HEK293 (cell line): ENCODE data around the gene EEF2KMT.
"Not testable (repeated sequence)": the region's sequence is repeated elsewhere in the genome, so short reads cannot be mapped to it uniquely, and the experiment has no call there.

Source experiments
- CTCF ChIA-PET: fragments of 350-600 bp; formaldehyde crosslinking; extraction: SDS; loops from one replicate; lab custom pipeline; 2021; ENCODE audit warnings: antibody characterized with exemption; lab: Yijun Ruan, JAX
- POLR2A ChIA-PET: fragments of 300-600 bp; formaldehyde crosslinking; extraction: SDS; loops from one replicate; lab custom pipeline; 2020; ENCODE audit warnings: antibody characterized with exemption, inconsistent platforms; lab: Yijun Ruan, JAX
- H3K27ac ChIP-seq: fragments of 200-500 bp; sonication (Bioruptor generic); 2 replicates; pipeline ENCODE4 v1.5.1; 2014; ENCODE audit warnings: low read depth, low read length, control low read depth, inconsistent platforms; ENCODE audit errors: extremely low read depth
- H3K36me3 ChIP-seq, 2 experiments: fragments of 200-500 bp in 1 of 2; sonication (Bioruptor generic) in 1 of 2; 1 replicate in 1 of 2; 2 replicates in 1 of 2; pipeline ENCODE4 v1.5.1; 2014 to 2017; ENCODE audit warnings: inconsistent platforms in 2 of 2, low read length in 2 of 2; ENCODE audit not compliant: control insufficient read depth in 2 of 2, insufficient read depth in 1 of 2
- H3K4me1 ChIP-seq: fragments of 200-500 bp; sonication (Bioruptor generic); 2 replicates; pipeline ENCODE4 v1.5.1; 2014; ENCODE audit warnings: mild to moderate bottlenecking, low read length, inconsistent platforms; ENCODE audit not compliant: control insufficient read depth, insufficient read depth
- H3K4me3 ChIP-seq: 2 replicates; pipeline ENCODE4 v1.5.1; 2011; ENCODE audit warnings: low read depth, mild to moderate bottlenecking, control low read depth, low read length, moderate library complexity
- H3K9me3 ChIP-seq: fragments of 200-500 bp; sonication (Bioruptor generic); 2 replicates; pipeline ENCODE4 v1.5.1; 2014; ENCODE audit warnings: low read depth, low read length, inconsistent platforms; ENCODE audit not compliant: control insufficient read depth, insufficient read depth
- BCL11B ChIP-seq: fragments of 450-650 bp; formaldehyde crosslinking; IDR thresholded peaks from 2 replicates; pipeline ENCODE4 v1.5.1; 2016; ENCODE audit warnings: low read depth, missing biosample characterization, missing genetic modification characterization
- CTCF ChIP-seq: fragments of 450-650 bp; formaldehyde crosslinking; IDR thresholded peaks from 2 replicates; pipeline ENCODE4 v1.5.1; 2016; ENCODE audit warnings: missing biosample characterization, missing genetic modification characterization
- EGR2 ChIP-seq: fragments of 450-650 bp; formaldehyde crosslinking; IDR thresholded peaks from 2 replicates; pipeline ENCODE4 v1.5.1; 2016; ENCODE audit warnings: low read depth, missing biosample characterization, missing genetic modification characterization
- GLIS1 ChIP-seq: fragments of 450-650 bp; formaldehyde crosslinking; IDR thresholded peaks from 2 replicates; pipeline ENCODE4 v1.5.1; 2016; ENCODE audit warnings: missing biosample characterization, missing genetic modification characterization
- GLIS2 ChIP-seq: fragments of 450-650 bp; formaldehyde crosslinking; IDR thresholded peaks from 2 replicates; pipeline ENCODE4 v1.5.1; 2016; ENCODE audit warnings: missing biosample characterization, missing genetic modification characterization
- HIC1 ChIP-seq: fragments of 450-650 bp; formaldehyde crosslinking; IDR thresholded peaks from 2 replicates; pipeline ENCODE4 v1.5.1; 2016; ENCODE audit warnings: missing biosample characterization, missing genetic modification characterization
- IKZF3 ChIP-seq: fragments of 450-650 bp; IDR thresholded peaks from 2 replicates; pipeline ENCODE4 v1.5.0; 2018; ENCODE audit warnings: missing biosample characterization, mild to moderate bottlenecking, missing genetic modification characterization, moderate library complexity
- KLF1 ChIP-seq: fragments of 450-650 bp; formaldehyde crosslinking; IDR thresholded peaks from 2 replicates; pipeline ENCODE4 v1.5.1; 2016; ENCODE audit warnings: missing biosample characterization, missing genetic modification characterization
- KLF10 ChIP-seq: fragments of 450-650 bp; IDR thresholded peaks from 2 replicates; pipeline ENCODE4 v1.5.1; 2018; ENCODE audit warnings: missing biosample characterization, mild to moderate bottlenecking, missing genetic modification characterization
- KLF8 ChIP-seq: fragments of 450-650 bp; formaldehyde crosslinking; IDR thresholded peaks from 2 replicates; pipeline ENCODE4 v1.5.1; 2016; ENCODE audit warnings: missing biosample characterization, missing genetic modification characterization
- KLF9 ChIP-seq: fragments of 450-650 bp; formaldehyde crosslinking; IDR thresholded peaks from 2 replicates; pipeline ENCODE4 v1.5.1; 2016; ENCODE audit warnings: missing biosample characterization, missing genetic modification characterization, low read depth
- MYNN ChIP-seq: fragments of 450-650 bp; formaldehyde crosslinking; IDR thresholded peaks from 2 replicates; pipeline ENCODE4 v1.5.1; 2016; ENCODE audit warnings: missing biosample characterization, missing genetic modification characterization, borderline replicate concordance
- PATZ1 ChIP-seq: fragments of 450-650 bp; formaldehyde crosslinking; IDR thresholded peaks from 2 replicates; pipeline ENCODE4 v1.5.1; 2016; ENCODE audit warnings: missing biosample characterization, missing genetic modification characterization
- PRDM10 ChIP-seq: fragments of 450-650 bp; formaldehyde crosslinking; IDR thresholded peaks from 2 replicates; pipeline ENCODE4 v1.5.1; 2016; ENCODE audit warnings: missing biosample characterization, missing genetic modification characterization
- SP2 ChIP-seq: fragments of 450-650 bp; formaldehyde crosslinking; IDR thresholded peaks from 2 replicates; pipeline ENCODE4 v1.5.1; 2016; ENCODE audit warnings: missing biosample characterization, missing genetic modification characterization
- SP3 ChIP-seq: fragments of 450-650 bp; formaldehyde crosslinking; IDR thresholded peaks from 2 replicates; pipeline ENCODE4 v1.5.1; 2016; ENCODE audit warnings: missing biosample characterization, missing genetic modification characterization
- YY1 ChIP-seq: fragments of 450-650 bp; formaldehyde crosslinking; IDR thresholded peaks from 2 replicates; pipeline ENCODE4 v1.5.1; 2018; ENCODE audit warnings: missing biosample characterization, missing genetic modification characterization
- ZBTB20 ChIP-seq: fragments of 450-650 bp; formaldehyde crosslinking; IDR thresholded peaks from 2 replicates; pipeline ENCODE4 v1.5.1; 2016; ENCODE audit warnings: missing biosample characterization, missing genetic modification characterization
- ZFHX2 ChIP-seq: fragments of 450-650 bp; formaldehyde crosslinking; conservative IDR thresholded peaks from 2 replicates; pipeline ENCODE4 v1.5.1; 2016; ENCODE audit warnings: missing biosample characterization, missing genetic modification characterization
- ZNF341 ChIP-seq: fragments of 450-650 bp; formaldehyde crosslinking; IDR thresholded peaks from 2 replicates; pipeline ENCODE4; 2016; ENCODE audit warnings: low read depth, missing biosample characterization, missing genetic modification characterization
- ZNF76 ChIP-seq: fragments of 450-650 bp; formaldehyde crosslinking; IDR thresholded peaks from 2 replicates; pipeline ENCODE4; 2016; ENCODE audit warnings: low read depth, missing biosample characterization, missing genetic modification characterization, borderline replicate concordance
- ZSCAN30 ChIP-seq: fragments of 450-650 bp; IDR thresholded peaks from 2 replicates; pipeline ENCODE4 v1.5.1; 2018; ENCODE audit warnings: missing biosample characterization, mild to moderate bottlenecking, missing genetic modification characterization, moderate library complexity
- TF ChIP-seq, protein P1 (sequence below): fragments of 450-650 bp; formaldehyde crosslinking; optimal IDR thresholded peaks from 2 replicates; pipeline ENCODE3; 2016; ENCODE audit warnings: missing biosample characterization, mild to moderate bottlenecking, missing genetic modification characterization
- TF ChIP-seq, protein P2 (sequence below): sonication (generic); formaldehyde crosslinking; IDR thresholded peaks from 2 replicates; pipeline ENCODE4 v1.8.1; 2022; ENCODE audit warnings: mild to moderate bottlenecking, moderate library complexity, missing genetic modification reagents

EEF2KMT gene

GRCh38 chr16:5097470-5098220 is at the start of gene EEF2KMT:
Gene EEF2KMT, minus strand, starts transcription at chr16:5097795. Its CDS starts 56 bp downstream, at chr16:5097739.
- not testable (repeated sequence) for H3K36me3 ChIP-seq, H3K9me3 ChIP-seq, H3K4me1 ChIP-seq
- H3K27ac ChIP-seq: peak within 1 kb of the TSS; percentile 82; the same call in 1 of the 2 replicates
- CTCF ChIA-PET: interaction anchor here (0.6 kb wide), 1 partner anchor 41 kb away, joined by 3 read pairs; no protein-coding TSS in a partner anchor
- peak within 1 kb of the TSS; percentile 63 for H3K4me3 ChIP-seq
- POLR2A ChIA-PET: interaction anchor here (0.9 to 1.2 kb wide), 3 partner anchors 19 to 26 kb away, joined by 3 to 7 read pairs (median 5); partner anchors contain the start of gene ALG1
- TF ChIP-seq MYNN (tag by site-specific recombination) (peak; percentile 56; the same call in 1 of the 2 replicates), GLIS2 (tag by site-specific recombination) (peak; percentile 93), KLF8 (tag by site-specific recombination) (peak; percentile 78; the same call in 1 of the 2 replicates), KLF10 (tag by site-specific recombination) (peak; percentile 79), ZSCAN30 (tag by site-specific recombination) (0 out of 2 replicates have a peak, but pooled peaks have one; percentile 17), KLF1 (tag by site-specific recombination) (peak; percentile 73), PATZ1 (tag by site-specific recombination) (peak; percentile 82), ZNF76 (tag by site-specific recombination) (peak; percentile 28; the same call in 1 of the 2 replicates), EGR2 (peak; percentile 84), BCL11B (peak; percentile 53; the same call in 1 of the 2 replicates), GLIS1 (tag by site-specific recombination) (peak; percentile 32; the same call in 1 of the 2 replicates), ZNF341 (tag by site-specific recombination) (peak; percentile 37; the same call in 1 of the 2 replicates), PRDM10 (tag by site-specific recombination) (peak; percentile 73), SP2 (tag by site-specific recombination) (peak; percentile 75), HIC1 (peak; percentile 87), YY1 (0 out of 2 replicates have a peak, but pooled peaks have one; percentile 49), KLF9 (tag by site-specific recombination) (peak; percentile 89), ZBTB20 (tag by site-specific recombination) (peak; percentile 21; the same call in 1 of the 2 replicates), CTCF (tag by site-specific recombination) (0 out of 2 replicates have a peak, but pooled peaks have one; percentile 8), IKZF3 (peak; percentile 96), SP3 (tag by site-specific recombination) (peak; percentile 87), ZFHX2 (peak; percentile 84)
- TF ChIP-seq, protein P1, sequence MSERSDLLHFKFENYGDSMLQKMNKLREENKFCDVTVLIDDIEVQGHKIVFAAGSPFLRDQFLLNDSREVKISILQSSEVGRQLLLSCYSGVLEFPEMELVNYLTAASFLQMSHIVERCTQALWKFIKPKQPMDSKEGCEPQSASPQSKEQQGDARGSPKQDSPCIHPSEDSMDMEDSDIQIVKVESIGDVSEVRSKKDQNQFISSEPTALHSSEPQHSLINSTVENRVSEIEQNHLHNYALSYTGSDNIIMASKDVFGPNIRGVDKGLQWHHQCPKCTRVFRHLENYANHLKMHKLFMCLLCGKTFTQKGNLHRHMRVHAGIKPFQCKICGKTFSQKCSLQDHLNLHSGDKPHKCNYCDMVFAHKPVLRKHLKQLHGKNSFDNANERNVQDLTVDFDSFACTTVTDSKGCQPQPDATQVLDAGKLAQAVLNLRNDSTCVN (tag by site-specific recombination): peak; percentile 82
- TF ChIP-seq, protein P2, sequence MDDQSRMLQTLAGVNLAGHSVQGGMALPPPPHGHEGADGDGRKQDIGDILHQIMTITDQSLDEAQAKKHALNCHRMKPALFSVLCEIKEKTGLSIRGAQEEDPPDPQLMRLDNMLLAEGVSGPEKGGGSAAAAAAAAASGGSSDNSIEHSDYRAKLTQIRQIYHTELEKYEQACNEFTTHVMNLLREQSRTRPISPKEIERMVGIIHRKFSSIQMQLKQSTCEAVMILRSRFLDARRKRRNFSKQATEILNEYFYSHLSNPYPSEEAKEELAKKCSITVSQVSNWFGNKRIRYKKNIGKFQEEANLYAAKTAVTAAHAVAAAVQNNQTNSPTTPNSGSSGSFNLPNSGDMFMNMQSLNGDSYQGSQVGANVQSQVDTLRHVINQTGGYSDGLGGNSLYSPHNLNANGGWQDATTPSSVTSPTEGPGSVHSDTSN: 0 out of 2 replicates have a peak, but pooled peaks have one; percentile 33
